ENCODE results near the gene NUP62.

Gene NUP62

DNA sequence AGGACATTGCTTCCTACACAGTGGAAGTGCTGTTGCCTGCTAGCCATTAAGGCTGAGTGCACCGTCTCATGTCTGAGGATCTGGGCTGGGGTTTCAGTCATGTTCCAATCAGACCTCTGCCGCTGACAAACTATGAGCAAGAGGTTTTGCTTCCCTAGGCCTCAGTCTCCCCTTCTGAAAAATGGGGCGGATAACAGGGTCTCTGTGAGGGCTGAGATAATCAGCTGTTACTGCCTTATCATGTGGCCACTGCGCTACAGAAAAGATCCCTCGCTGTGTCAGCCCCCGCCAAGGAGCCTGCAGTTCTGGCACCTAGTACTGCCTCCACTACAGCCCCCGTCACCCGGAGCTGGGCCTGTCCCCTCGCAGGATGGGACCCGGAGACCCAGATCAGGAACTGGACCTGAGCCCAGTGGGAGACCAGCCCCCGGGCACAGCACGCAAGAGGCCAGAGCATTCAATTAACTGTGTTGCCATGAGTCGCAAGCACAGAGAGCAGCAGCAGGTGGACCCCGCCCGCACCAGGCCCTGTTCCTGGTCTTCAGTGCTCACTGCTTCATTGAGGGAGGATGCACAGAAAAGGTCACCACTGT is 58.9 kb downstream of the NUP62 start:
- H3K4me3 ChIP-seq (ENCODE audit: low read depth, low read length), result peak overlapping the region; percentile 57
- TF ChIP-seq, protein P1, sequence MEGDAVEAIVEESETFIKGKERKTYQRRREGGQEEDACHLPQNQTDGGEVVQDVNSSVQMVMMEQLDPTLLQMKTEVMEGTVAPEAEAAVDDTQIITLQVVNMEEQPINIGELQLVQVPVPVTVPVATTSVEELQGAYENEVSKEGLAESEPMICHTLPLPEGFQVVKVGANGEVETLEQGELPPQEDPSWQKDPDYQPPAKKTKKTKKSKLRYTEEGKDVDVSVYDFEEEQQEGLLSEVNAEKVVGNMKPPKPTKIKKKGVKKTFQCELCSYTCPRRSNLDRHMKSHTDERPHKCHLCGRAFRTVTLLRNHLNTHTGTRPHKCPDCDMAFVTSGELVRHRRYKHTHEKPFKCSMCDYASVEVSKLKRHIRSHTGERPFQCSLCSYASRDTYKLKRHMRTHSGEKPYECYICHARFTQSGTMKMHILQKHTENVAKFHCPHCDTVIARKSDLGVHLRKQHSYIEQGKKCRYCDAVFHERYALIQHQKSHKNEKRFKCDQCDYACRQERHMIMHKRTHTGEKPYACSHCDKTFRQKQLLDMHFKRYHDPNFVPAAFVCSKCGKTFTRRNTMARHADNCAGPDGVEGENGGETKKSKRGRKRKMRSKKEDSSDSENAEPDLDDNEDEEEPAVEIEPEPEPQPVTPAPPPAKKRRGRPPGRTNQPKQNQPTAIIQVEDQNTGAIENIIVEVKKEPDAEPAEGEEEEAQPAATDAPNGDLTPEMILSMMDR (IDR thresholded peaks at IDR 0.05; ENCODE audit: control insufficient read depth, extremely low read depth, insufficient read depth), result no peak
- DNase-seq (ENCODE audit: low read depth), result no peak

DNA sequence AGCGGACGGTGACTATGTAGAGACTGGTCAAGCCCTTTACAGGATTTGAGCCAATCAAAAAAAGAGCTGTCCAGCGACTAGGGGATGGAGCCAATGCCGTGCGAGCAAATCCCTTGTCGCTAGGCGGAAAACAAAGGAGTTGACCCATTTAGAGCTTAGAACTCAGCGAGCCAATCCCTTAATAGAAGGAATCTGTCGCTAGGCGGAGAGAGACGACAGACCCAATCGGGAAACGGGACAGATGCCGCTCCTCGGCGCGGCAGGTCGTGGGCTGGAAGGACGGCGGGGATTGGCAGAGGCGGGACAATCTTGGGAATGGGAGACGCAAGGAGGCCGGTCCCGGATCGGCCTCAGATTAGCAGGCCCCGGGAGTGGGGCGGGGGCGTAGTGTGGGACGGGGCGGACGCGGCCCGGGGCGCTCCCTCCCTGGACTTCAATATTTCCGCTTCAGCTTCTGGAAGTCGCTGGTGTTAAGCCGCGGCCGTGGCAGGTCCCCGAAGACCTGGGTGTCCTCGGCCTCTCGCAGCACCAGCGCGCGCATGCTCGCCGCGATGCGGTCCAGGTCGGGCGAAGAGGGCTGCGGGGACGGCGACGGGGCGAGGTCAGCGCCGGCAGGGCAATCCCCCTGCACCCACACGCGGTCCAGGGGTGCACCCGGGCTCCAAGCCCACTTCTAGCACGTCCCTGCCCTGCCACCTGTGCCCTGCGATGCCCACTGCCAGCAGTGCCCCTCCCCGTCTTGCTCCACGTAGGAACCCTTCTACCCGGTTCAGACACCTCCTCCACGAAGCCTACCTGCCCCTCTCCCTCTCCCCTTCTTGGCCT is 59.6 kb downstream of the NUP62 start:
- peak overlapping the region; percentile 57 for H3K4me3 ChIP-seq (ENCODE audit: low read depth, low read length)
- DNase-seq (ENCODE audit: low read depth), result peak; percentile 100
- TF ChIP-seq, protein P1 (IDR thresholded peaks at IDR 0.05; ENCODE audit: control insufficient read depth, extremely low read depth, insufficient read depth), result no peak

DNA sequence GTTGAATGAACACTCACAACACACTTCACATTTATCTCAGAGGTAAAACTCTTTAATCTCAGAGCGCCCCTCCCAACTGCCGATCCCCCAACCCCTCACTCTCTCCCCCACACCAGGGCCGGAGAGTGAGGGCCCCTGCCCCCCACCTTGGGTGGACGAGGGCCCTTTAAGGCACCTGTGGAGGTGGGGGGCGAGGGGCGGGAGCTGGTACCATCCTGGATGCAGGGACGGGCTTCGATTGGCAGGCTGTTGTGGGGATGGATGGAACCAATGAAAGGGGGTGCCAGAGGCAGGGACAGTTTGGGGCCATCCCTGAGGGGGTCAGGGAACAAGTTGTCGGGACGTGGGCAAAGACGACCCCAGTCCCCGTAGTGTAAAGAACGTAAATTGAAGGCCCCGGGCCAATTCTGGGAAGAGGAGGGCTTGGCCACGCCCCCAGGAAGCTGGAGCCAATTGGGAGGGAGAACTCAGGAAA is 60.3 kb downstream of the NUP62 start:
- peak overlapping the region; percentile 42 for H3K4me3 ChIP-seq (ENCODE audit: low read depth, low read length)
- DNase-seq (ENCODE audit: low read depth), result no peak
- TF ChIP-seq, protein P1 (IDR thresholded peaks at IDR 0.05; ENCODE audit: control insufficient read depth, extremely low read depth, insufficient read depth), result no peak

DNA sequence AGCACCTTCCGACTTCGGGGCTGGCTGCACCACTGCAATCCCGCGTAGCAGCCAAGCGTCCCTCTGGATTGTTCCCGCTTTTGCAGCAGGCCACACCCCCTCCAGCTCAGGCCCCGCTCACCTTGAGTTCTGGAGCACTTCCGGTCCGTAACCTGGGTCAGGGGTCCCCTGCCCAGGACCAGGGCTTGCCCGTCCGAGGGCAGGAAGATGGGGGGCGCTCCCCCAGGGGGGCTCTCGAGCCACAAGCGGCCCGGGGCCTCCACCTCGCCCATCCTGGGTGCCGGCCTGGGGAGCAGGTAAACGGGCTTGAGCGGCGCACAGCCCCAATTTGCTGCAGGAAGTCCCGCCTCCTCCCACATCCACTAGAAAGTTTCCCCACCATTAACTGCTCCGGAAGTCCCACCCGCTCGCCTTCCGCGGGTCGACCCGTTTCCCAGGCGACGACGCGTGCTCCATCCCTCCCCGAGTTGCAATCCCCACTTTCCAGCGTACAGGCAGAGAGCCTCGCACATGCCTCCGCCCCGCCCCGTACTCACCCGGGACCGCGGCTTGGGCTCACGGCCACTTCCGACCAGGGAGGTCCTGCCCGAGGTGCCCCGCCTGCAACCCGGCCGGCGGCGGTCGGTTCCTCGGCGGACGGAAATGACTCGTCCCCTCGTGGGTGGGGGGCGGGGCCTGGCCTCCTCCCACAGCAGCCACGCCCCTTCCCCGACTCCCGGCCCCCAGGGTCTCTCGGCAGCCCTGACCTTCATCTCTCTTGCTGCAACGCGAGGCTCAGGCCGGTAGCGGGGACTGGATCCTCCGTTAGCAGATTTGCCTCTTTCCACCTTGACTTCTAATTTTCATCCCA is 62.1 kb downstream of the NUP62 start, which contains the start of gene PNKP:
TSS of gene PNKP (minus strand) at position 644 of the 850 bp plus-strand sequence. CDS start at position 272, 372 bp downstream.
- peak within 1 kb of the TSS; percentile 87 for H3K4me3 ChIP-seq (ENCODE audit: low read depth, low read length)
- TF ChIP-seq, protein P1 (IDR thresholded peaks at IDR 0.05; ENCODE audit: control insufficient read depth, extremely low read depth, insufficient read depth), result no peak
- peak; percentile 64 for DNase-seq (ENCODE audit: low read depth)

DNA sequence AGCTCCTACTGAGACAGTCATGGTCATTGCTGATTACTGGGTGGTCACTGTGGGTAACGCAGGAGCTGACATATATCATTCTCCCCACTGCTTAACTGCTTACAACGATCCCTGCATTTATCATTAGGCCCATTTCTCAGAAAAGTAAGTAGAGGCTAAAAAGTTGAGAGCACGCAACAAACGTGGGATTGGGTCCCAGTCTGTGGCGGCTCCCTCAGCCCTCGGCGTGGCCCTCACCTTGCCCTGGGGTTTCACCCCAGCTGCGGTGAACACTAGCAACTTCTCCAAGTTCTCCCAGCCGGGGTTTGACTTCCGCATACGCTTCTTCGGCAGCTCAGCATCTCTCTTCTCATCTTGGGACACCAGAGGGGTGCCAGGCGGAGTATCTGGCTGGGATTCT is 64.4 kb downstream of the NUP62 start:
- peak overlapping the region; percentile 87; the same call in 1 of the 2 replicates for H3K4me3 ChIP-seq (ENCODE audit: low read depth, low read length)
- TF ChIP-seq, protein P1 (IDR thresholded peaks at IDR 0.05; ENCODE audit: control insufficient read depth, extremely low read depth, insufficient read depth), result no peak
- no peak for DNase-seq (ENCODE audit: low read depth)

DNA sequence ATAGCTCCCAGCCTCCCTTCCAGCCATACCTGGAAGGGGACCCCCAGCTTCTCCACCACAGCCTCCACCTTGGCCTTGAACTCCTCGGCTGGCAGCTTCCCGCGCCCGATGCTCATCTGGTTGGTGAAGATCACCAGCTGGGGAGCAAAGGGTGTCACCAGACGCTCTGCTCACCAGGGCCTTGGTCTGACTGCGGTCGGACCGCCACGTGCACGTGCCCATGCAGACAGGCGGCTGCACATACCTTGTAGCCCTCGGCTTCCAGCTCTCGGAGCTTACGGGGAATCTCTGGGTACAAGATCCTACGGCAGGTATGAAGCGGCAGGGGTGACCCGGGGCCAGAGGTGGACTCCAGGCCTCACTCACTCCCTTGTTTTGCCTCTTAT is 65.4 kb downstream of the NUP62 start:
- no peak overlapping the region for H3K4me3 ChIP-seq (ENCODE audit: low read depth, low read length)
- TF ChIP-seq, protein P1 (IDR thresholded peaks at IDR 0.05; ENCODE audit: control insufficient read depth, extremely low read depth, insufficient read depth), result no peak
- no peak for DNase-seq (ENCODE audit: low read depth)

Measured in LNCaP clone FGC (cell line).